Measurements from ENCODE around the gene SLC2A1. TPM values are rescaled to one million over a fixed set of nuclear protein-coding genes. Genes with fewer than 3 reads are reported as not detected.

SLC2A1 gene
- total and polyA plus RNA-seq, 9 of the 15 experiments (the other 6 are each of a cell fraction or from before 2014, with no cell fraction given), result 12.6 to 153 (median 48.0) TPM

DNA sequence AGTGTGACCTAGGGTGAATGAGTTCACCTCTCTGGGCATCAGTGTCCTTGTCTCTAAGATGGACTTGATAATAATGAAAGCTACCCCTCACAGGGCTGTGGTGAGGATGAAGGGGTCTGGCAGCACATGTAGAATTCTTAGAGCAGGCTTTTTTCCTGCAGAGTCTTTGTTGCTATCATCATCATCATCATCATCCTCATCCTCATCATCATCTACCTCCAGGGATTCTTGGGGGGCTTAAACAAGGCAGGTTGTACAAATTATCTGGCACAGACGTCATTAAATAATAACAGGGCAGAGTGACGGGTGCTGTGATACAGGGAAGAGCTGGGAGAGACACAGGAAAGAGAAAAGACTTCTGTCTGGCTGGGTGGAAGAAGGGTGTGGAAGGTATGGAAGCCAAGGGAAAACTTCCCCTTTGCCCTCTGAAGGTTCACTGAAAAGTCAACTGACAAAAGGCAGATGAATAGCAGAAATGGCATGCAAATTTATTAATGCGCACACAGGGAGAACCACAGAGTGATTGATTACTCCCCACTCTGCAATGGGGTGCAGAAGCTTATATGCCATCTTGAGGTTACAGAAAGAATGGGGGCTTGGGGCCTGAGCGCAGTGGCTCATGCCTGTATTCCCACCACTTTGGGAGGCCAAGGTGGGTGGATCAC lies 17.0 kb upstream of the SLC2A1 start:
- ChIA-PET POLR2A (interaction anchor here (0.6 to 3.7 kb wide), 10 partner anchors 8 to 1657 kb away, joined by 3 to 17 read pairs (median 4); no protein-coding TSS in a partner anchor), CTCF (ENCODE audit: low intra/inter-chr PET ratio) (no interaction called here)
- no peaks in the 10 kb centered on the region; the same call in 2 of the 3 replicates for H3K36me3 ChIP-seq (ENCODE audit: control insufficient read depth, insufficient read depth, low read length)
- in situ Hi-C loops (cut with MboI) (no loop called here), intact Hi-C loops (cut with micrococcal nuclease) (no loop called here)
- no peaks in the 10 kb centered on the region for H4K20me1 ChIP-seq (replicated peaks; ENCODE audit: control insufficient read depth, insufficient read depth, low read length)
- no peak for DNase-seq (ENCODE audit: extremely low read depth in 1 of 4, low spot score in 3 of 4)
- H3K9me1 ChIP-seq (ENCODE audit: control insufficient read depth, insufficient read depth, low read length), result no peaks in the 10 kb centered on the region
- 68% methylated on average over 4 of the region's 4 CpGs for WGBS (ENCODE audit: insufficient coverage, low coverage, missing lambda C conversion rate)
- no peak overlapping the region for H3K4me3 ChIP-seq
- no peak overlapping the region for H3K4me2 ChIP-seq (ENCODE audit: insufficient read depth, low read length)
- no peaks in the 10 kb centered on the region for H3K27me3 ChIP-seq (ENCODE audit: control insufficient read depth in 2 of 2, insufficient read depth in 2 of 2, low read length in 2 of 2)
- TF ChIP-seq SRSF3 (IDR thresholded peaks at IDR 0.05; ENCODE audit: insufficient read depth, low read length), result no peak
- TF ChIP-seq ZFP36 (IDR thresholded peaks at IDR 0.05; ENCODE audit: low read depth, low read length, partially characterized antibody), result peak; percentile 23
- no peak overlapping the region for H2AFZ ChIP-seq (ENCODE audit: low read depth, low read length)
- no peak for ATAC-seq
- no peak overlapping the region for H3K9ac ChIP-seq (ENCODE audit: insufficient read depth in 1 of 2, low read depth in 2 of 2, low read length in 2 of 2)
- FAIRE-seq, result no peak
- no peak overlapping the region for H3K27ac ChIP-seq (ENCODE audit: extremely low read depth, low read depth, low read length)
- no peaks in the 10 kb centered on the region for H3K79me2 ChIP-seq (ENCODE audit: control insufficient read depth, insufficient read depth, low read length)
- BruUV-seq (replicated peaks), result no TSS peak
- no peaks in the 10 kb centered on the region for H3K9me3 ChIP-seq (replicated peaks; ENCODE audit: control insufficient read depth, insufficient read depth, low read depth, low read length)
- H3K4me1 ChIP-seq (replicated peaks in 1 of 2; ENCODE audit: control insufficient read depth in 2 of 2, insufficient read depth in 2 of 2, low read length in 2 of 2), result peaks cover 11 to 24% of the 10 kb centered on the region in 2 experiments

DNA sequence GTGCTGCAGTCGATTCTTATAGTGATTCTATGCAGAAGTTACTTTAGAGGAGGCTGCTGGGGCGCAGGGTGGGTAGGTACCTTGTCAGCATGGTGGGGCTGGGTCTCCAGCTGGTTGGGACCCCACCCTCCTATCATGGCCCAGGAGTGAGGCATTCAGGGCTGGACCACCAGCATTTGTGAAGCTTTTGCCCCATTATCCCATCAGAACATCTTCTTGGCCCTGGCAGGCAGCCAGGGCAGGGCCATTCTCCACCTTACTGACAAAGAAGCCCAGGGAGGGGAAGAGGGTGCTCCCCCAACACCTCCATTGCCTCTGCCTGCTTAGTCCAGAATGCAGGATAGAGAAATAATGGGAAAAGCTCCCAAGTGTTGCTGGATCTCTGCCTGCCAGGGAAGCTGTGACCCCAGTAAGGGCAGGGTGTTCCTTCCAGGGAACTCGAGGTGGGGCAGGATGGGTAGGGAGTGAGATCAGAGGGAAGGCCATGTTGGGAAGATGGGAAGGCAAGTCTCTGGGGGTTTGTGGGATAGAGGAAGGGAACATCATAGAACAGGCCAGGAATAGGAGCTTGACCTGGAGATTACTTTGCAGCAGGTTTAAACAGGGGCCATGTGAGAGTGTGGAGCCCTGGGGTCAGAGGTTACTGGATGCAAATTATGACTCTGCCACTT lies 16.2 kb upstream of the SLC2A1 start:
- Histone ChIP-seq H3K36me3 (ENCODE audit: control insufficient read depth, insufficient read depth, low read length) (no peaks in the 10 kb centered on the region; the same call in 2 of the 3 replicates), H3K9me3 (replicated peaks; ENCODE audit: control insufficient read depth, insufficient read depth, low read depth, low read length) (no peaks in the 10 kb centered on the region), H3K27ac (ENCODE audit: extremely low read depth, low read depth, low read length) (no peak overlapping the region), H3K27me3 (ENCODE audit: control insufficient read depth in 2 of 2, insufficient read depth in 2 of 2, low read length in 2 of 2) (no peaks in the 10 kb centered on the region), H4K20me1 (replicated peaks; ENCODE audit: control insufficient read depth, insufficient read depth, low read length) (no peaks in the 10 kb centered on the region), H2AFZ (ENCODE audit: low read depth, low read length) (no peak overlapping the region), H3K79me2 (ENCODE audit: control insufficient read depth, insufficient read depth, low read length) (no peaks in the 10 kb centered on the region), H3K4me2 (ENCODE audit: insufficient read depth, low read length) (no peak overlapping the region), H3K4me1 (replicated peaks in 1 of 2; ENCODE audit: control insufficient read depth in 2 of 2, insufficient read depth in 2 of 2, low read length in 2 of 2) (peaks cover 8 to 18% of the 10 kb centered on the region in 2 experiments; a peak in 4 of 5 replicates), H3K4me3 (no peak overlapping the region), H3K9ac (ENCODE audit: insufficient read depth in 1 of 2, low read depth in 2 of 2, low read length in 2 of 2) (0 out of 4 replicates have a peak overlapping the region, but pooled peaks of 1 of the 2 experiments have one; percentile 21), H3K9me1 (ENCODE audit: control insufficient read depth, insufficient read depth, low read length) (no peaks in the 10 kb centered on the region)
- ChIA-PET POLR2A (interaction anchor here (0.7 to 3.7 kb wide), 7 partner anchors 9 to 51 kb away, joined by 3 to 17 read pairs (median 6); no protein-coding TSS in a partner anchor), CTCF (ENCODE audit: low intra/inter-chr PET ratio) (no interaction called here)
- BruUV-seq (replicated peaks), result no TSS peak
- 40% methylated on average over 3 of the region's 3 CpGs for WGBS (ENCODE audit: insufficient coverage, low coverage, missing lambda C conversion rate)
- in situ Hi-C loops (cut with MboI) (no loop called here), intact Hi-C loops (cut with micrococcal nuclease) (no loop called here)
- FAIRE-seq (no peak), DNase-seq (ENCODE audit: extremely low read depth in 1 of 4, low spot score in 3 of 4) (no peak), ATAC-seq (no peak)
- TF ChIP-seq, protein P1, sequence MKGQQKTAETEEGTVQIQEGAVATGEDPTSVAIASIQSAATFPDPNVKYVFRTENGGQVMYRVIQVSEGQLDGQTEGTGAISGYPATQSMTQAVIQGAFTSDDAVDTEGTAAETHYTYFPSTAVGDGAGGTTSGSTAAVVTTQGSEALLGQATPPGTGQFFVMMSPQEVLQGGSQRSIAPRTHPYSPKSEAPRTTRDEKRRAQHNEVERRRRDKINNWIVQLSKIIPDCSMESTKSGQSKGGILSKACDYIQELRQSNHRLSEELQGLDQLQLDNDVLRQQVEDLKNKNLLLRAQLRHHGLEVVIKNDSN (CRISPR knock-in tag; IDR thresholded peaks at IDR 0.05), result no peak
- TF ChIP-seq CBX5 (IDR thresholded peaks at IDR 0.05; ENCODE audit: borderline replicate concordance, low read depth), result no peak
- TF ChIP-seq NFIC (IDR thresholded peaks at IDR 0.05), result peak; percentile 77
- TF ChIP-seq NFATC3 (IDR thresholded peaks at IDR 0.05), result no peak
- no peak for TF ChIP-seq ZNF224 (CRISPR knock-in tag; IDR thresholded peaks at IDR 0.05)
- no peak for TF ChIP-seq FOXK2 (conservative IDR thresholded peaks at IDR 0.05 in 1 of 2, IDR thresholded peaks at IDR 0.05 in 1 of 2; ENCODE audit: low read depth in 2 of 2)
- TF ChIP-seq, protein P2, sequence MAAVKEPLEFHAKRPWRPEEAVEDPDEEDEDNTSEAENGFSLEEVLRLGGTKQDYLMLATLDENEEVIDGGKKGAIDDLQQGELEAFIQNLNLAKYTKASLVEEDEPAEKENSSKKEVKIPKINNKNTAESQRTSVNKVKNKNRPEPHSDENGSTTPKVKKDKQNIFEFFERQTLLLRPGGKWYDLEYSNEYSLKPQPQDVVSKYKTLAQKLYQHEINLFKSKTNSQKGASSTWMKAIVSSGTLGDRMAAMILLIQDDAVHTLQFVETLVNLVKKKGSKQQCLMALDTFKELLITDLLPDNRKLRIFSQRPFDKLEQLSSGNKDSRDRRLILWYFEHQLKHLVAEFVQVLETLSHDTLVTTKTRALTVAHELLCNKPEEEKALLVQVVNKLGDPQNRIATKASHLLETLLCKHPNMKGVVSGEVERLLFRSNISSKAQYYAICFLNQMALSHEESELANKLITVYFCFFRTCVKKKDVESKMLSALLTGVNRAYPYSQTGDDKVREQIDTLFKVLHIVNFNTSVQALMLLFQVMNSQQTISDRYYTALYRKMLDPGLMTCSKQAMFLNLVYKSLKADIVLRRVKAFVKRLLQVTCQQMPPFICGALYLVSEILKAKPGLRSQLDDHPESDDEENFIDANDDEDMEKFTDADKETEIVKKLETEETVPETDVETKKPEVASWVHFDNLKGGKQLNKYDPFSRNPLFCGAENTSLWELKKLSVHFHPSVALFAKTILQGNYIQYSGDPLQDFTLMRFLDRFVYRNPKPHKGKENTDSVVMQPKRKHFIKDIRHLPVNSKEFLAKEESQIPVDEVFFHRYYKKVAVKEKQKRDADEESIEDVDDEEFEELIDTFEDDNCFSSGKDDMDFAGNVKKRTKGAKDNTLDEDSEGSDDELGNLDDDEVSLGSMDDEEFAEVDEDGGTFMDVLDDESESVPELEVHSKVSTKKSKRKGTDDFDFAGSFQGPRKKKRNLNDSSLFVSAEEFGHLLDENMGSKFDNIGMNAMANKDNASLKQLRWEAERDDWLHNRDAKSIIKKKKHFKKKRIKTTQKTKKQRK (IDR thresholded peaks at IDR 0.05; ENCODE audit: borderline replicate concordance, low read depth, low read length), result no peak
